Vagina (tissue), 2 donors: ENCODE data around the gene CCL14. TPM values are rescaled to one million over a fixed set of nuclear protein-coding genes. Genes with fewer than 3 reads are reported as not detected.
"Not testable (repeated sequence)": the region's sequence is repeated elsewhere in the genome, so short reads cannot be mapped to it uniquely, and the experiment has no call there.

Experiments used
- DNase-seq, 2 donors: peaks; one replicate each; pipeline ENCODE4 v3.0.0-alpha.2; 2017; ENCODE audit errors: extremely low spot score in 2 of 2
- H3K27ac ChIP-seq: fragments of 200-600 bp; sonication (generic); one replicate; pipeline ENCODE4 v1.5.1; 2019
- H3K27me3 ChIP-seq: fragments of 200-600 bp; sonication (generic); one replicate; pipeline ENCODE4 v1.5.1; 2019
- H3K36me3 ChIP-seq, 2 donors: fragments of 200-600 bp; sonication (generic); one replicate each; pipeline ENCODE4 v1.5.1; 2017 to 2019
- H3K4me1 ChIP-seq: fragments of 200-600 bp; sonication (generic); one replicate; pipeline ENCODE4 v1.5.1; 2019
- H3K4me3 ChIP-seq, 2 donors: fragments of 200-600 bp; sonication (generic); 1 replicate in 1 of 2; 2 replicates in 1 of 2; pipeline ENCODE4 v1.5.1; 2016 to 2019
- H3K9me3 ChIP-seq: fragments of 200-600 bp; sonication (generic); one replicate; pipeline ENCODE4 v1.5.1; 2019
- CTCF ChIP-seq, 3 experiments: fragments of 450-650 bp in 2 of 3; fragments of 200-600 bp in 1 of 3; sonication (generic) in 1 of 3; IDR thresholded peaks; one replicate each; pipeline ENCODE4 v1.5.1; 2017 to 2019; ENCODE audit warnings: antibody characterized with exemption in 3 of 3, mild to moderate bottlenecking in 2 of 3, moderate library complexity in 2 of 3
- POLR2A ChIP-seq, 2 donors: fragments of 450-650 bp; IDR thresholded peaks; one replicate each; pipeline ENCODE4 v1.6.1; 2017; ENCODE audit warnings: antibody characterized with exemption in 2 of 2, mild to moderate bottlenecking in 2 of 2, moderate library complexity in 2 of 2
- POLR2AphosphoS5 ChIP-seq, 2 donors: sonication (generic); formaldehyde crosslinking; IDR thresholded peaks; one replicate each; pipeline ENCODE4 v1.9.0; 2017; ENCODE audit warnings: antibody characterized with exemption in 2 of 2, mild to moderate bottlenecking in 2 of 2, low read depth in 1 of 2; ENCODE audit not compliant: insufficient read depth in 1 of 2
- intact Hi-C: fragments of 100-400 bp; cut with DNase I; formaldehyde crosslinking; loops from one replicate; pipeline ENCODE4 v1.15.1; 2023
- total RNA-seq: library from RNA; depleted of rRNA; stranded (reverse); fragments of >200 nt; gene quantifications from one replicate; pipeline ENCODE4 v1.2.3, GENCODE V29; 2016

The CCL14 gene
- total RNA-seq, 1 donor from 2014 or later: 93.1 TPM

GRCh38 chr17:35998018-35998545 is 11.6 kb upstream of the CCL14 start:
- TF ChIP-seq POLR2A (IDR thresholded peaks at IDR 0.05) (no peak), POLR2AphosphoS5 (IDR thresholded peaks at IDR 0.05; ENCODE audit: insufficient read depth in 1 of 2, low read depth in 1 of 2) (no peak), CTCF (IDR thresholded peaks at IDR 0.05) (no peak)
- H3K27me3 ChIP-seq: no peaks in the 10 kb centered on the region
- H3K4me3 ChIP-seq: no peak overlapping the region
- intact Hi-C loops: no loop called here
- H3K36me3 ChIP-seq: no peaks in the 10 kb centered on the region
- DNase-seq: peak; percentile 82 to 85
- H3K27ac ChIP-seq: no peak overlapping the region
- no peaks in the 10 kb centered on the region for H3K4me1 ChIP-seq
- H3K9me3 ChIP-seq: no peaks in the 10 kb centered on the region

DNA sequence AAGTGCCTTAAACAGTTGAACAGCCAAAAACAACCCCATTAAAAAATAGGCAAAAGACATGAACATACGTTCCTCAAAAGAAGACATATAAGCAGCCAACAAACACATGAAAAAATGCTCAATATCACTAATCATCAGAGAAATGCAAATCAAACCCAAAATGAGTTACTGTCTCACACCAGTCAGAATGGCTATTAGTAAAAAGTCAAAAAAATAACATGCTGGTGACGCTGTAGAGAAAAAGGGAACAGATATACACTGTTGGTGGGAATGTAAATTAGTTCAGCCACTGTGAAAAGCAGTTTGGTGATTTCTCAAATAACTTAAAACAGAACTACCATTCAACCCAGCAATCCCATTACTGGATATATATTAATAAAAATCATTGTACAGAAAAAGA is 8.8 kb upstream of the CCL14 start:
- H3K9me3 ChIP-seq, intact Hi-C loops, H3K27ac ChIP-seq, DNase-seq, H3K36me3 ChIP-seq, H3K27me3 ChIP-seq, H3K4me1 ChIP-seq, H3K4me3 ChIP-seq: not testable (repeated sequence)

DNA sequence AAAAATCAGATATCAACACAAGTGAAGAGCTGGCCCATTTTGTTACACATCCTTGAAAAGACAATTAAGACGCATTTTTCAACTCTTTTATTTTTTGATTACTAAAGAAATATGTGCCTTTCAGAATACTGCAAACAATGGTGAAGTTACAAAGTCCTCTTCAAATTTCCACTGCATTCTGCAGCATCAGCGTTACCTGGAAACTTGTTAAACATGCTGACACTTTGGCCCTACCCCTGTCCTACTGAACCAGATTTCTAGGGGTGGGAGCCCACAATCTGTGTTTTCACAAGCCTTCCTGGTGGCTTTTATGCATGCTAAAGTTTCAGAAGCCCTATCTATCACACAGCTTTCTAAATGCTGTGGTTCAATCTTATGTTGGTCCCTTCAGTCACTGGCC is 4.5 kb upstream of the CCL14 start:
- no peak for TF ChIP-seq POLR2A (IDR thresholded peaks at IDR 0.05)
- no peak for TF ChIP-seq POLR2AphosphoS5 (IDR thresholded peaks at IDR 0.05; ENCODE audit: insufficient read depth in 1 of 2, low read depth in 1 of 2)
- no peak for TF ChIP-seq CTCF (IDR thresholded peaks at IDR 0.05)
- Histone ChIP-seq H3K4me1 (no peaks in the 10 kb centered on the region), H3K9me3 (no peaks in the 10 kb centered on the region), H3K4me3 (no peak overlapping the region), H3K27me3 (no peaks in the 10 kb centered on the region), H3K36me3 (no peaks in the 10 kb centered on the region), H3K27ac (no peak overlapping the region)
- no peak for DNase-seq
- intact Hi-C loops: no loop called here

DNA sequence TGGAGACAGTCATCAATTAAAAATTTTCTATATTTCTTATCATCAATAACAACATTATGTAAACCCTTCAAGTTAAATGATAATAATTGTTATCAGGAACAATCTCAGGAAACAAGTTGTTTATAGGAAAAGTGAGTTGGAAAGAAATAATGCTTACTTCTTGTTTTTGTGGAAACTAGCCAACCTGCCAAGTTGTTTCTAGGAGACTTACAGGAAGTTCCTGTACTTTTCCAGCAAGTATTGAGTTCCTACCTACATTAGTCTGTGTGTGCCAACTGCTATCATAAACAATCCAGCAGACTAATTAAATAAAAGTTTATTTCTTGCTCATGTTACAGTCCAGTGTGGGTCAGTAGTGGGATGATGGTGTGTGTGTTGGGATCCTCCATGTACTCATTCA is 1.6 kb upstream of the CCL14 start:
- H3K4me1 ChIP-seq: no peaks in the 10 kb centered on the region
- no peak overlapping the region for H3K4me3 ChIP-seq
- TF ChIP-seq POLR2AphosphoS5 (IDR thresholded peaks at IDR 0.05; ENCODE audit: insufficient read depth in 1 of 2, low read depth in 1 of 2): peak in 1 of 2 donors; percentile 49
- no peak for TF ChIP-seq POLR2A (IDR thresholded peaks at IDR 0.05)
- H3K36me3 ChIP-seq: no peaks in the 10 kb centered on the region
- no peak for DNase-seq
- intact Hi-C loops: no loop called here
- no peak overlapping the region for H3K27ac ChIP-seq
- no peaks in the 10 kb centered on the region for H3K27me3 ChIP-seq
- H3K9me3 ChIP-seq: no peaks in the 10 kb centered on the region

- H3K4me3 ChIP-seq: peak overlapping the region in 1 of 2 donors; percentile 35
- no peaks in the 10 kb centered on the region for H3K9me3 ChIP-seq
- TF ChIP-seq POLR2AphosphoS5 (IDR thresholded peaks at IDR 0.05; ENCODE audit: insufficient read depth in 1 of 2, low read depth in 1 of 2): no peak
- TF ChIP-seq POLR2A (IDR thresholded peaks at IDR 0.05): no peak
- no peak for TF ChIP-seq CTCF (IDR thresholded peaks at IDR 0.05)
- no peaks in the 10 kb centered on the region for H3K36me3 ChIP-seq
- intact Hi-C loops: no loop called here
- DNase-seq: no peak
- no peak overlapping the region for H3K27ac ChIP-seq
- no peaks in the 10 kb centered on the region for H3K27me3 ChIP-seq
- H3K4me1 ChIP-seq: no peaks in the 10 kb centered on the region
Measured at GRCh38 chr17:35984140-35984539, 2.4 kb downstream of the CCL14 start.

- TF ChIP-seq POLR2A (IDR thresholded peaks at IDR 0.05) (no peak), POLR2AphosphoS5 (IDR thresholded peaks at IDR 0.05; ENCODE audit: insufficient read depth in 1 of 2, low read depth in 1 of 2) (no peak), CTCF (IDR thresholded peaks at IDR 0.05) (no peak)
- H3K27ac ChIP-seq: no peak overlapping the region
- intact Hi-C loops: no loop called here
- no peak overlapping the region for H3K4me3 ChIP-seq
- DNase-seq: no peak
- no peaks in the 10 kb centered on the region for H3K9me3 ChIP-seq
- H3K36me3 ChIP-seq: no peaks in the 10 kb centered on the region
- no peaks in the 10 kb centered on the region for H3K4me1 ChIP-seq
- no peaks in the 10 kb centered on the region for H3K27me3 ChIP-seq
Measured at GRCh38 chr17:35982409-35983191, 3.9 kb downstream of the CCL14 start.
